ENCODE results near the gene PMM2. TPM values are rescaled to one million over a fixed set of nuclear protein-coding genes. Genes with fewer than 3 reads are reported as not detected.

PMM2 gene
- total RNA-seq, 1 donor: 53.5 TPM

- TF ChIP-seq, protein P1, sequence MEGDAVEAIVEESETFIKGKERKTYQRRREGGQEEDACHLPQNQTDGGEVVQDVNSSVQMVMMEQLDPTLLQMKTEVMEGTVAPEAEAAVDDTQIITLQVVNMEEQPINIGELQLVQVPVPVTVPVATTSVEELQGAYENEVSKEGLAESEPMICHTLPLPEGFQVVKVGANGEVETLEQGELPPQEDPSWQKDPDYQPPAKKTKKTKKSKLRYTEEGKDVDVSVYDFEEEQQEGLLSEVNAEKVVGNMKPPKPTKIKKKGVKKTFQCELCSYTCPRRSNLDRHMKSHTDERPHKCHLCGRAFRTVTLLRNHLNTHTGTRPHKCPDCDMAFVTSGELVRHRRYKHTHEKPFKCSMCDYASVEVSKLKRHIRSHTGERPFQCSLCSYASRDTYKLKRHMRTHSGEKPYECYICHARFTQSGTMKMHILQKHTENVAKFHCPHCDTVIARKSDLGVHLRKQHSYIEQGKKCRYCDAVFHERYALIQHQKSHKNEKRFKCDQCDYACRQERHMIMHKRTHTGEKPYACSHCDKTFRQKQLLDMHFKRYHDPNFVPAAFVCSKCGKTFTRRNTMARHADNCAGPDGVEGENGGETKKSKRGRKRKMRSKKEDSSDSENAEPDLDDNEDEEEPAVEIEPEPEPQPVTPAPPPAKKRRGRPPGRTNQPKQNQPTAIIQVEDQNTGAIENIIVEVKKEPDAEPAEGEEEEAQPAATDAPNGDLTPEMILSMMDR (IDR thresholded peaks at IDR 0.05; ENCODE audit: insufficient read depth, low read depth, low read length): no peak
- no peak for DNase-seq (ENCODE audit: low read depth)
- no peak overlapping the region for H3K4me3 ChIP-seq (ENCODE audit: low read depth, low read length)
These were observed 91.6 kb downstream of the PMM2 start for GRCh38 chr16:8888951-8889892.

DNA sequence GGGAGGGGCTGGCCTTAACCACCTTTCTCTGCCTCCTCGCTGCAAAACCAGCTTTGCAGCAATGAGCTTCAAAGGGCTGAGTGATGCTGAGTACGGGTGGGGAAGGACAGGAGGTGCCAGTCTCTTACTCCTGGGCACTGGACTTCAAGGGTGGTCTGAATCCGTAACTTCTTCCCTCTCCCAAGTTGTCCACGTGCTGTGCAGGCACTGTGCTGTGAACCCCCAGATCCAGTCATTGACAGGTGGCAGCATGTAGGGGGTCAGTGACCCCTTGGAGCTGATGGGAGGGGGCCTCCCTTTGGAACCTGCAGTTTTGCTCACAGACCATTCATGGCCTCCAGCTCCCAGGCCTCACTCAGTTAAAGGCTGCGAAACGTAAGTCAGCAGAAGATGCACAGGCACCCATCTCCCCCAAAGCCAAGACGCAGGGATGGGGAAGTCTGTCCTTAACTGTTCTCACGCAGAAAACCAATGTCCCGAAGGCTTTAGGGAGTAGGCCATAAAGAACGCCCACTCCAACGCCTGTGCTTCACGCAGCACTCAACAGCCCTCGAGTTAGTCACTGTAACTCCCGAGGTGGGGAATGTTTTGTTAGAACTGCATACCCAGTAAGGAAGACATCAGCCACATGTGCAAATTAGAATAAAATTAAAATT is 92.4 kb downstream of the PMM2 start:
- no peak overlapping the region for H3K4me3 ChIP-seq (ENCODE audit: low read depth, low read length)
- TF ChIP-seq, protein P1 (IDR thresholded peaks at IDR 0.05; ENCODE audit: insufficient read depth, low read depth, low read length): no peak
- no peak for DNase-seq (ENCODE audit: low read depth)

- DNase-seq (ENCODE audit: low read depth): no peak
- H3K4me3 ChIP-seq (ENCODE audit: low read depth, low read length): no peak overlapping the region
- TF ChIP-seq, protein P1 (IDR thresholded peaks at IDR 0.05; ENCODE audit: insufficient read depth, low read depth, low read length): no peak
These were observed 92.9 kb downstream of the PMM2 start for GRCh38 chr16:8890549-8890921.

DNA sequence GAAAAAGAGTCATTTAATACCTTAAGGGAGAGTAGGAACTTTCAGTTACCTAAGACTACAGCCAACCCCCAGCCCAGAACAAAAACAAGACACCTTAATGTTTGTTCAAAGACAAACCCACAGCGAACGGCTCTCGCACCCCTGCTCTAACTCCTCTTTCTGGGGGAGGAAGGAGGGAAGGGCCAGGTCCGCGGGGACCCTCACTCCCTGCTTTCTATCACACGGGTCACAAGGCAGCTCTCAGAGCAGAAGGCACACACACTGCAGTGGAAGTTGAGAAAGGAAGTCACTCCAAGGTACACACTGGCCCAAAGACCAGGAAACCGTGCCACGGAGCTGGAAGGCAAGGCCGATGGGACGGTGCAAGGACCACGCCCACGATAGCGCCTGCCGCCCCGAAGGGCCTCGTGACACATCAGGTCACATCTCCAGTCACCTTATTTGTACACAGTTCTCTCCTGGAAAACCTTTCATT is 94.5 kb downstream of the PMM2 start:
- no peak overlapping the region for H3K4me3 ChIP-seq (ENCODE audit: low read depth, low read length)
- DNase-seq (ENCODE audit: low read depth): no peak
- TF ChIP-seq, protein P1 (IDR thresholded peaks at IDR 0.05; ENCODE audit: insufficient read depth, low read depth, low read length): no peak

DNA sequence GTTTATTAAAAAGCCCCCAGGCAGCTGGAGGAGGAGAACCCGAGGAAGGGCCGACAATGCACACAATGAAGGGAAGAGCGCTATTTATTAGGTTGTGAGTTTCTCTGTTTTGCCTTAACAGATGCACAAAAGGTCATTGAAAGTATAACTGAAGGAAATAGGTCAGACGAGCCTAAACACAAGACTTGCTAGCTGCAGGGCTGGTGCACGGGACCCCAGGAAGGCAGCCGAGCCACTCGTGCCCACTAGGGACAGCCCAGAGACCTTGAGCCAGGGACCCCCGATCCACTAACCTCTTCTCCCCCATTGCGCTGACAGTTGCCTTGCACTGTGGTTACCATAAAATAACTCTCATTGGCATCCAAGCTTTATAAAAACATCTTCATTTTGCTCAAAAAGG is 95.8 kb downstream of the PMM2 start:
- no peak overlapping the region for H3K4me3 ChIP-seq (ENCODE audit: low read depth, low read length)
- TF ChIP-seq, protein P1 (IDR thresholded peaks at IDR 0.05; ENCODE audit: insufficient read depth, low read depth, low read length): no peak
- DNase-seq (ENCODE audit: low read depth): no peak

DNA sequence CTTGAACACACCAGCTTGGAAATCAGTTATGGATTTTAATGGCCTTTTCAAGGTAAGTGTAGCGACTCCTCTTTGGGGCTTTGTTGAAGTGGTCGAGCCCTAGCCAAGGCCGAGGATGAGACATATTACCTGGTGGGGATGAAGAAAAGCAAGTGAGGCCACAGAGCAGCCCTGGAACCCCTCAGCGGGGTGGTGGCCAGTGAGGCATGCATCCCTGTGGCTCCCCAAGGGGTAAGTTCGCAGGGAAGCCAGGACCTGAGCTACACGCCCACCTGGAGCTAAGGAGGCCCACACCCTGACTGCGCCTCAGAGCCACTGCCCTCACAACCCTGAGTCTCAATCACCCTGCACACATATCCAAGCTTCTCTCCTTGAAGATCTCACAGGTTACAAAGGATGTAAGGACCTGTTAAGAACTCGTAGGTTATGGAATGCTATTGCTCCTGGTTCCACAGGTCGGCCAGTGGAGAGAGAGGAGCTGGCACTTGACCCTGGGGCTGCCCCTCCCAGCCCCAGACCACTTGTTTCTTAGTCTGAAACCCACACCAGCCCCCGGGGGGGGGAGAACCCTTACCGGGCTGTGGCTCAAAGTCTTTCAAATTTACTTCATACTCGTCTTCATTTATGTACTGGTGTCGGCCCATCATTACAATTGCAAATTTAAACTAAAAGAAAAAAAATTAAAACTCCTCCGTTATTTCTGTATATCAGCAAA is 96.5 kb downstream of the PMM2 start:
- DNase-seq (ENCODE audit: low read depth): no peak
- TF ChIP-seq, protein P1 (IDR thresholded peaks at IDR 0.05; ENCODE audit: insufficient read depth, low read depth, low read length): no peak
- H3K4me3 ChIP-seq (ENCODE audit: low read depth, low read length): no peak overlapping the region

All from fibroblast of villous mesenchyme (primary cell).